K562 (cell line): ENCODE measurements around the gene GATA5. TPM values are rescaled to one million over a fixed set of nuclear protein-coding genes. Genes with fewer than 3 reads are reported as not detected.

ENCODE experiments used
- ATAC-seq: fragments of 200-7000 bp; cut with Tn5 transposase; 3 replicates; pipeline ENCODE4 v1.9.1; 2020; ENCODE audit warnings: moderate library complexity
- BruUV-seq: library from RNA; stranded (reverse); fragments of 400-500 nt; replicated peaks from 2 replicates; lab custom pipeline; 2021; lab: Mats Ljungman, UMichigan
- CTCF ChIA-PET: fragments of 300-600 bp; formaldehyde crosslinking; extraction: SDS; loops from one replicate; lab custom pipeline; 2021; ENCODE audit warnings: low intra/inter-chr PET ratio; lab: Yijun Ruan, JAX
- POLR2A ChIA-PET: fragments of 300-600, 350-650 bp; sonication (Branson Sonifier 250); formaldehyde crosslinking; extraction: SDS; loops from one replicate; lab custom pipeline; 2021; ENCODE audit warnings: antibody characterized with exemption, inconsistent platforms; lab: Yijun Ruan, JAX
- DNase-seq, 4 experiments: peaks; one replicate each; pipeline versions ENCODE4 v3.0.0 to v3.0.0-alpha.2; 2011 to 2018; ENCODE audit warnings: low spot score in 3 of 4, mixed read lengths in 3 of 4; ENCODE audit errors: extremely low read depth in 1 of 4
- FAIRE-seq: peaks from 2 replicates; lab custom pipeline; 2011; peaks lifted over from hg19 to GRCh38; lab: Jason Lieb, UNC
- H2AFZ ChIP-seq: 2 replicates; pipeline ENCODE4 v1.6.0; 2011; ENCODE audit warnings: low read depth, low read length, control low read depth, inconsistent platforms
- H3K27ac ChIP-seq: fragments of 200-600 bp; 3 replicates; pipeline ENCODE4 v1.8.0; 2011; ENCODE audit warnings: low read depth, mild to moderate bottlenecking, control low read depth, inconsistent platforms, low read length, moderate library complexity, mixed read lengths; ENCODE audit errors: extremely low read depth
- H3K27me3 ChIP-seq, 2 experiments: fragments of 300-600 bp in 1 of 2; 2 replicates in 1 of 2; 3 replicates in 1 of 2; pipeline versions ENCODE4 v1.6.0 to v1.8.0; 2011; ENCODE audit warnings: inconsistent platforms in 2 of 2, low read length in 2 of 2, mild to moderate bottlenecking in 1 of 2, mixed read lengths in 1 of 2, moderate library complexity in 1 of 2; ENCODE audit not compliant: control insufficient read depth in 2 of 2, insufficient read depth in 2 of 2
- H3K36me3 ChIP-seq: fragments of 300-600 bp; 3 replicates; pipeline ENCODE4 v1.8.0; 2011; ENCODE audit warnings: mild to moderate bottlenecking, low read length, inconsistent platforms; ENCODE audit not compliant: control insufficient read depth, insufficient read depth
- H3K4me1 ChIP-seq, 2 experiments: fragments of 200-600 bp in 1 of 2; replicated peaks in 1 of 2; 2 replicates in 1 of 2; 3 replicates in 1 of 2; pipeline versions ENCODE4 v1.5.1 to v1.8.0; 2011; ENCODE audit warnings: inconsistent platforms in 2 of 2, low read length in 2 of 2, mild to moderate bottlenecking in 1 of 2, mixed read lengths in 1 of 2, moderate library complexity in 1 of 2; ENCODE audit not compliant: control insufficient read depth in 2 of 2, insufficient read depth in 2 of 2
- H3K4me2 ChIP-seq: 2 replicates; pipeline ENCODE4 v1.6.1; 2011; ENCODE audit warnings: low read length, control low read depth, inconsistent platforms, mixed read lengths; ENCODE audit not compliant: insufficient read depth
- H3K4me3 ChIP-seq: fragments of 200-600 bp; sonication (generic), shearing (Covaris generic); 2 replicates; pipeline ENCODE4 v1.5.1; 2016; ENCODE audit warnings: control low read depth, inconsistent platforms
- H3K79me2 ChIP-seq: fragments of 200-600 bp; 3 replicates; pipeline ENCODE4 v1.8.0; 2011; ENCODE audit warnings: low read length, inconsistent platforms; ENCODE audit not compliant: control insufficient read depth, insufficient read depth
- H3K9ac ChIP-seq, 2 experiments: 2 replicates each; pipeline versions ENCODE4 v1.6.0 to v1.6.1; 2011; ENCODE audit warnings: low read depth in 2 of 2, low read length in 2 of 2, control low read depth in 1 of 2, inconsistent platforms in 1 of 2, mild to moderate bottlenecking in 1 of 2, mixed read lengths in 1 of 2; ENCODE audit not compliant: insufficient read depth in 1 of 2
- H3K9me1 ChIP-seq: one replicate; pipeline ENCODE4 v1.6.0; 2011; ENCODE audit warnings: inconsistent platforms, mild to moderate bottlenecking, low read length, moderate library complexity; ENCODE audit not compliant: control insufficient read depth, insufficient read depth
- H3K9me3 ChIP-seq: replicated peaks from 2 replicates; pipeline ENCODE4 v1.5.1; 2011; ENCODE audit warnings: low read depth, low read length, inconsistent platforms; ENCODE audit not compliant: control insufficient read depth, insufficient read depth
- H4K20me1 ChIP-seq: replicated peaks from 2 replicates; pipeline ENCODE4 v1.6.1; 2011; ENCODE audit warnings: low read length, inconsistent platforms, mixed read lengths; ENCODE audit not compliant: control insufficient read depth, insufficient read depth
- ARID1B ChIP-seq: fragments of 450-650 bp; IDR thresholded peaks from 2 replicates; pipeline ENCODE4 v1.6.1; 2016; ENCODE audit warnings: antibody characterized with exemption, mild to moderate bottlenecking, inconsistent platforms
- CBFA2T3 ChIP-seq: fragments of 450-650 bp; IDR thresholded peaks from 2 replicates; pipeline ENCODE4 v1.6.1; 2017
- DMBX1 ChIP-seq: fragments of 250-450 bp; sonication (Bioruptor Pico); IDR thresholded peaks from 2 replicates; pipeline ENCODE4 v1.8.0; 2022; ENCODE audit warnings: inconsistent platforms, mild to moderate bottlenecking, moderate library complexity, borderline replicate concordance
- E2F6 ChIP-seq, 2 experiments: IDR thresholded peaks; 2 replicates each; pipeline ENCODE4 v1.6.1; 2011; ENCODE audit warnings: borderline replicate concordance in 1 of 2, control low read depth in 1 of 2, low read depth in 1 of 2, low read length in 1 of 2, mild to moderate bottlenecking in 1 of 2, mixed read lengths in 1 of 2, moderate library complexity in 1 of 2; ENCODE audit not compliant: insufficient read depth in 1 of 2, insufficient read length in 1 of 2, poor library complexity in 1 of 2, severe bottlenecking in 1 of 2; ENCODE audit errors: extremely low read depth in 1 of 2
- ESRRA ChIP-seq: fragments of 450-650 bp; IDR thresholded peaks from 2 replicates; pipeline ENCODE4 v1.6.1; 2014; ENCODE audit warnings: low read depth, mild to moderate bottlenecking, moderate library complexity, borderline replicate concordance
- HES1 ChIP-seq: fragments of 450-650 bp; IDR thresholded peaks from 2 replicates; pipeline ENCODE4 v1.6.1; 2016; ENCODE audit warnings: low read depth, mild to moderate bottlenecking, moderate library complexity
- LEF1 ChIP-seq: fragments of 450-650 bp; IDR thresholded peaks from 2 replicates; pipeline ENCODE4 v1.6.1; 2016; ENCODE audit warnings: mild to moderate bottlenecking
- MEIS2 ChIP-seq: fragments of 450-650 bp; IDR thresholded peaks from 2 replicates; pipeline ENCODE4 v1.6.1; 2014; ENCODE audit warnings: mild to moderate bottlenecking; ENCODE audit not compliant: partially characterized antibody
- NCOA6 ChIP-seq: fragments of 450-650 bp; IDR thresholded peaks from 2 replicates; pipeline ENCODE4 v1.6.1; 2017; ENCODE audit warnings: mild to moderate bottlenecking
- NR0B1 ChIP-seq: fragments of 450-650 bp; IDR thresholded peaks from one replicate; pipeline ENCODE4 v1.6.1; 2018; ENCODE audit warnings: mild to moderate bottlenecking, moderate library complexity; ENCODE audit not compliant: partially characterized antibody
- PHF8 ChIP-seq: fragments of 200-600 bp; sonication (generic); IDR thresholded peaks from 2 replicates; pipeline ENCODE4 v1.6.1; 2012; ENCODE audit warnings: mixed run types, mild to moderate bottlenecking, inconsistent platforms, low read length, moderate library complexity, borderline replicate concordance
- SAFB ChIP-seq: fragments of 200-400 bp; formaldehyde crosslinking; IDR thresholded peaks from 2 replicates; pipeline ENCODE4 v1.6.1; 2017; ENCODE audit warnings: low read depth, low read length, borderline replicate concordance
- ZKSCAN3 ChIP-seq: fragments of 250-450 bp; sonication (Bioruptor Pico); IDR thresholded peaks from 2 replicates; pipeline ENCODE4 v1.4.0; 2020
- ZNF263 ChIP-seq: sonication (generic); formaldehyde crosslinking; IDR thresholded peaks from 2 replicates; pipeline ENCODE4 v1.8.0; 2022; ENCODE audit warnings: mild to moderate bottlenecking, missing genetic modification reagents, borderline replicate concordance
- ZNF395 ChIP-seq: fragments of 200-800 bp; sonication (Bioruptor generic); IDR thresholded peaks from 2 replicates; pipeline ENCODE4 v1.6.1; 2017; ENCODE audit warnings: missing genetic modification characterization, missing compliant biosample characterization
- WGBS: fragments of 100-300 bp; shearing (Covaris generic); methylation state at CpG from one replicate; pipeline ENCODE4 v1.1.6; 2016; ENCODE audit warnings: low coverage, mixed read lengths; ENCODE audit not compliant: insufficient coverage; ENCODE audit errors: missing lambda C conversion rate; 5-methylcytosine and 5-hydroxymethylcytosine counted together
- in situ Hi-C: fragments of 300-500 bp; cut with MboI; formaldehyde crosslinking; loops from 4 replicates; pipeline ENCODE4 v1.15.0; 2018; ENCODE audit warnings: inconsistent platforms, mixed read lengths
- intact Hi-C: fragments of 100-400 bp; cut with micrococcal nuclease; formaldehyde crosslinking; loops from 2 replicates; pipeline ENCODE4 v1.14.2; 2022
- polyA plus RNA-seq, 8 experiments: library from polyadenylated mRNA; depleted of rRNA in 4 of 8; stranded (reverse) in 5 of 8; unstranded in 3 of 8; fragments of >200 nt; fragmentation: Nextera tagmentation in 2 of 8; fragmentation: Illumina TruSeq in 1 of 8; extraction: Ambion mirVana in 2 of 8; extraction: Trizol in 1 of 8; gene quantifications; 2 replicates each; pipeline versions ENCODE4 v1.2.1 to v1.2.3, GENCODE V29; 2011 to 2014; ENCODE audit warnings: inconsistent platforms in 1 of 8, missing spikeins in 1 of 8
- total RNA-seq, 7 experiments: library from RNA; depleted of rRNA in 6 of 7; stranded (reverse); fragments of >200 nt in 6 of 7; fragmentation: Illumina TruSeq in 2 of 7; extraction: Trizol in 2 of 7; gene quantifications; 2 replicates each; pipeline versions ENCODE4 v1.2.1 to v1.2.3, GENCODE V29; 2011 to 2021; ENCODE audit warnings: low replicate concordance in 1 of 7

Gene GATA5
- total and polyA plus RNA-seq, 9 of the 15 experiments (the other 6 are each of a cell fraction or from before 2014, with no cell fraction given), result 0.09 to 0.57 (median 0.20) TPM; not detected in 3

GRCh38 chr20:62458275-62459251 lies 17.2 kb downstream of the GATA5 start:
- H4K20me1 ChIP-seq, result no peaks in the 10 kb centered on the region; the same call in 1 of the 2 replicates
- no peak overlapping the region for H3K4me3 ChIP-seq
- H3K27me3 ChIP-seq, result peaks cover 5 to 47% of the 10 kb centered on the region in 2 experiments; a peak in 4 of 5 replicates
- H3K9me3 ChIP-seq, result no peaks in the 10 kb centered on the region
- peaks cover 14 to 68% of the 10 kb centered on the region in 2 experiments for H3K4me1 ChIP-seq
- 18% methylated on average over 35 of the region's 41 CpGs for WGBS
- CTCF ChIA-PET, result interaction anchor here (0.5 kb wide), 1 partner anchor 122 kb away, joined by 3 read pairs; no protein-coding TSS in a partner anchor
- BruUV-seq, result no TSS peak
- peak overlapping the region in 1 of 2 experiments; percentile 68; a peak in 2 of 4 replicates for H3K9ac ChIP-seq
- H3K9me1 ChIP-seq, result no peaks in the 10 kb centered on the region
- intact Hi-C loops (no loop called here), in situ Hi-C loops (no loop called here)
- no peak for FAIRE-seq
- H3K79me2 ChIP-seq, result no peaks in the 10 kb centered on the region
- POLR2A ChIA-PET, result interaction anchor here (0.7 to 2.0 kb wide), 2 partner anchors 12 to 17 kb away, joined by 4 to 5 read pairs; no protein-coding TSS in a partner anchor
- H3K36me3 ChIP-seq, result no peaks in the 10 kb centered on the region
- no peak overlapping the region for H3K27ac ChIP-seq
- peak; percentile 87 for ATAC-seq
- H2AFZ ChIP-seq, result peak overlapping the region; percentile 30; the same call in 1 of the 2 replicates
- DNase-seq, result peak; percentile 66 to 93 (median 88)
- no peak overlapping the region for H3K4me2 ChIP-seq
- TF ChIP-seq NCOA6 (no peak; the same call in 1 of the 2 replicates), ESRRA (0 out of 2 replicates have a peak, but pooled peaks have one; percentile 31), DMBX1 (CRISPR knock-in tag) (no peak), ZKSCAN3 (CRISPR knock-in tag) (no peak), PHF8 (peak; percentile 14; the same call in 1 of the 2 replicates), MEIS2 (peak; percentile 47), HES1 (peak; percentile 72; the same call in 1 of the 2 replicates), SAFB (no peak), E2F6 (IDR thresholded peaks at IDR 0.05; ENCODE audit: borderline replicate concordance in 1 of 2, extremely low read depth in 1 of 2, insufficient read depth in 1 of 2, insufficient read length in 1 of 2, low read depth in 1 of 2, low read length in 1 of 2, poor library complexity in 1 of 2, severe bottlenecking in 1 of 2) (peak in 1 of 2 experiments; percentile 25), LEF1 (0 out of 2 replicates have a peak, but pooled peaks have one; percentile 29), NR0B1 (no peak), CBFA2T3 (peak; percentile 23; the same call in 1 of the 2 replicates), ZNF263 (peak; percentile 12; the same call in 1 of the 2 replicates), ZNF395 (CRISPR knock-in tag) (no peak), ARID1B (peak; percentile 26; the same call in 1 of the 2 replicates)
